Ovary (tissue), 3 donors: Measurements from ENCODE around the gene ALDOB.

Source experiments
- EP300 ChIP-seq: sonication (generic); formaldehyde crosslinking; IDR thresholded peaks from one replicate; pipeline ENCODE4 v1.6.1; 2017; ENCODE audit warnings: antibody characterized with exemption
- POLR2A ChIP-seq: fragments of 450-650 bp; IDR thresholded peaks from one replicate; pipeline ENCODE4 v1.6.1; 2017; ENCODE audit warnings: antibody characterized with exemption, mild to moderate bottlenecking, moderate library complexity
- TF ChIP-seq, protein P1 (sequence below), 3 donors: fragments of 450-650 bp in 2 of 3; fragments of 200-600 bp in 1 of 3; IDR thresholded peaks; one replicate each; pipeline versions ENCODE4 v1.5.1 to v1.8.0; 2016 to 2022; ENCODE audit warnings: antibody characterized with exemption in 3 of 3, mild to moderate bottlenecking in 1 of 3
- donor health status: DM: no; HTN: no; CAD: no.

DNA sequence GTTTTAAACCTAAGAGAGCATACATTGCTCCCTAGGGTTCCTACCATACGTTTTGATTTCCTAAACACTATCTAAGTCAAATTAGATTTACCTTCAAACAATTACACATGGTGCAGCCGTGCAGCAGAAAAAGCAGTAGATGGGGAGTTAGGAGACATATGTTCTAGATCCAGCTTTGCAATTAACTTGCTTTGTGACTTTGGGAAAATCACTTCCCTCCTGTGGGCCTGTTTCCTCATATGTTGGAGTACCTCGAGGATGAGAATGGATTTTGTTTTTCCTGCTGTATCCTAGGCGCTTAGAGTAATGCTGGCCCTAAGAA, 37.9 kb downstream of the ALDOB start:
- TF ChIP-seq, protein P1, sequence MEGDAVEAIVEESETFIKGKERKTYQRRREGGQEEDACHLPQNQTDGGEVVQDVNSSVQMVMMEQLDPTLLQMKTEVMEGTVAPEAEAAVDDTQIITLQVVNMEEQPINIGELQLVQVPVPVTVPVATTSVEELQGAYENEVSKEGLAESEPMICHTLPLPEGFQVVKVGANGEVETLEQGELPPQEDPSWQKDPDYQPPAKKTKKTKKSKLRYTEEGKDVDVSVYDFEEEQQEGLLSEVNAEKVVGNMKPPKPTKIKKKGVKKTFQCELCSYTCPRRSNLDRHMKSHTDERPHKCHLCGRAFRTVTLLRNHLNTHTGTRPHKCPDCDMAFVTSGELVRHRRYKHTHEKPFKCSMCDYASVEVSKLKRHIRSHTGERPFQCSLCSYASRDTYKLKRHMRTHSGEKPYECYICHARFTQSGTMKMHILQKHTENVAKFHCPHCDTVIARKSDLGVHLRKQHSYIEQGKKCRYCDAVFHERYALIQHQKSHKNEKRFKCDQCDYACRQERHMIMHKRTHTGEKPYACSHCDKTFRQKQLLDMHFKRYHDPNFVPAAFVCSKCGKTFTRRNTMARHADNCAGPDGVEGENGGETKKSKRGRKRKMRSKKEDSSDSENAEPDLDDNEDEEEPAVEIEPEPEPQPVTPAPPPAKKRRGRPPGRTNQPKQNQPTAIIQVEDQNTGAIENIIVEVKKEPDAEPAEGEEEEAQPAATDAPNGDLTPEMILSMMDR (IDR thresholded peaks at IDR 0.05), result no peak
- TF ChIP-seq POLR2A (no peak), EP300 (no peak)
